Activated T-cell treated with anti-CD3 and anti-CD28 coated beads, Interleukin-2, amount 50 U/mL, for 24 hours (primary cell): Measurements from ENCODE around the gene TEKT2.
A peak's percentile ranks its signal among the peaks of the same experiment; 100 is the strongest.

Source experiments
- DNase-seq: peaks from one replicate; pipeline ENCODE4 v3.0.0-alpha.2; 2020
- H3K27ac Mint-ChIP-seq: 2 replicates; pipeline ENCODE4 v1.8.0; 2020; ENCODE audit warnings: mild to moderate bottlenecking, mixed read lengths
- H3K27me3 Mint-ChIP-seq: 2 replicates; pipeline ENCODE4 v1.8.0; 2020; ENCODE audit warnings: mixed read lengths
- H3K36me3 Mint-ChIP-seq: 2 replicates; pipeline ENCODE4 v1.8.0; 2020; ENCODE audit warnings: low read depth, mixed read lengths
- H3K4me1 Mint-ChIP-seq: 2 replicates; pipeline ENCODE4 v1.8.0; 2020; ENCODE audit warnings: low read depth, mixed read lengths
- H3K4me3 Mint-ChIP-seq: 2 replicates; pipeline ENCODE4 v1.8.0; 2020; ENCODE audit warnings: mild to moderate bottlenecking, moderate library complexity, mixed read lengths
- H3K9me3 Mint-ChIP-seq: 2 replicates; pipeline ENCODE4 v1.8.0; 2020; ENCODE audit warnings: mixed read lengths

The TEKT2 gene

DNA sequence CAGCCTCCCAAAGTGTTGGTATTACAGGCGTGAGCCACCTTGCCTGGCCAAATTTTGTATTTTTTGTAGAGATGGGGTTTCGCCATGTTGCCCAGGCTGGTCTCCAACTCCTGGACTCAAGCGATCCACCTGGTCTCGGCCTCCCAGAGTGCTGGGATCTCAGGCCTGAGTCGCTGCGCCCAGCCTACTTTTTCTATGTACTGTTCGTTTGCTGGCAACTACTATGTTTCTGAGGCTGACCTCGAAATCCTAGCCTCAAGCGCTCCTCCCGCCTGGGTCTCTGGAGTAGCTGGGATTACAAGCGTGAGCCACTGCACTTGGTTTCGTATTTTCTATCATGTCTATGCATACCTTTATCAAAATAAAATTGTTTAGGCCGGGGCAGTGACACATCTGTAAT is 675 bp upstream of the TEKT2 start:
- Mint-ChIP-seq H3K4me1 (peaks cover 3% of the 10 kb centered on the region), H3K9me3 (no peaks in the 10 kb centered on the region), H3K4me3 (no peak overlapping the region), H3K27ac (no peak overlapping the region), H3K27me3 (peaks cover 41% of the 10 kb centered on the region), H3K36me3 (no peaks in the 10 kb centered on the region)
- no peak for DNase-seq

DNA sequence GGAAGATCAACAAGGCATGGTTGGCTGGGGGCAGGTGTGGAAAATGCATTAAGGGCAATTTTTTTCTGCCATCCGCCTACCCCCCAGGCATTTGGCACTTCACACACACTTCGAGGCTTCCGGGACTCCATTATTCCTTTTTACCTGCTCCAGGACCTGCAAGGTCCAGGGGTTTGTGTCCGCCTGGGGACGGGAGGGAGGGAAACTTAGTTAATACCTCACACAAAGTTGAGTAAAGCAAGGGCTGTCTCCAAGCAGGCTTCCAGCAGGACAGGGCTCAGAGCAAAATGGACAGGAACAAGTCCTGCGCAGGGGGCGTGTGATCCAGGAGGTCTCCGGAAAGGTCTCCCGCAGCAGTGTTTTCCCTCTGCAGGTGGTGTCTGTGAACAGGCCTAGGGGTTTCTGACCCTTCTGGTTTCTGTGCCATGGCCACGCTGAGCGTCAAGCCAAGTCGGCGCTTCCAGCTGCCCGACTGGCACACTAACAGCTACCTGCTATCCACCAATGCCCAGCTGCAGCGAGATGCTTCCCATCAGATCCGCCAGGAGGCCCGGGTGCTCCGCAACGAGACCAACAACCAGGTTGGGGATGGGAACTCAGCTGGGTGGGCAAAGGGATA is 712 bp downstream of the TEKT2 start:
- Mint-ChIP-seq H3K27me3 (peaks cover 41% of the 10 kb centered on the region), H3K27ac (no peak overlapping the region), H3K4me3 (no peak overlapping the region), H3K36me3 (peaks cover 5% of the 10 kb centered on the region), H3K9me3 (no peaks in the 10 kb centered on the region), H3K4me1 (peaks cover 10% of the 10 kb centered on the region)
- no peak for DNase-seq

DNA sequence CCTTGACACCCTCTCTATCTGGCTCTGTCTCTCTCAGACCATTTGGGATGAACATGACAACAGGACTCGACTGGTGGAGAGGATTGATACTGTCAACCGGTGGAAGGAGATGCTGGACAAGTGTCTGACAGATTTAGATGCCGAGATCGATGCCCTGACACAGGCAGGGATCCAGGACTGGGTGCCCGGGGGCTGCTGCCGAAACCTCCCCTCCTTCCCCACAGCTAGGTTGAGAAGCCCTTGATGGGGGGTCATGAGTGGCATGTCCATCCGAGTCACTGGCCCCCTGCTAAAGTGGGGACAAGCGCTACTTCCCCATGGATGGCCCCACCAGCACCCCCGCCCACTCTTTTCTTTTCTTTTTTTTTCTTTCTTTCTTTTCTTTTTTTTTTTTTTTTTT is 1.2 kb downstream of the TEKT2 start:
- Mint-ChIP-seq H3K27ac (no peak overlapping the region), H3K4me3 (no peak overlapping the region), H3K36me3 (peaks cover 10% of the 10 kb centered on the region), H3K27me3 (peaks cover 41% of the 10 kb centered on the region), H3K4me1 (peaks cover 16% of the 10 kb centered on the region), H3K9me3 (no peaks in the 10 kb centered on the region)
- no peak for DNase-seq

DNA sequence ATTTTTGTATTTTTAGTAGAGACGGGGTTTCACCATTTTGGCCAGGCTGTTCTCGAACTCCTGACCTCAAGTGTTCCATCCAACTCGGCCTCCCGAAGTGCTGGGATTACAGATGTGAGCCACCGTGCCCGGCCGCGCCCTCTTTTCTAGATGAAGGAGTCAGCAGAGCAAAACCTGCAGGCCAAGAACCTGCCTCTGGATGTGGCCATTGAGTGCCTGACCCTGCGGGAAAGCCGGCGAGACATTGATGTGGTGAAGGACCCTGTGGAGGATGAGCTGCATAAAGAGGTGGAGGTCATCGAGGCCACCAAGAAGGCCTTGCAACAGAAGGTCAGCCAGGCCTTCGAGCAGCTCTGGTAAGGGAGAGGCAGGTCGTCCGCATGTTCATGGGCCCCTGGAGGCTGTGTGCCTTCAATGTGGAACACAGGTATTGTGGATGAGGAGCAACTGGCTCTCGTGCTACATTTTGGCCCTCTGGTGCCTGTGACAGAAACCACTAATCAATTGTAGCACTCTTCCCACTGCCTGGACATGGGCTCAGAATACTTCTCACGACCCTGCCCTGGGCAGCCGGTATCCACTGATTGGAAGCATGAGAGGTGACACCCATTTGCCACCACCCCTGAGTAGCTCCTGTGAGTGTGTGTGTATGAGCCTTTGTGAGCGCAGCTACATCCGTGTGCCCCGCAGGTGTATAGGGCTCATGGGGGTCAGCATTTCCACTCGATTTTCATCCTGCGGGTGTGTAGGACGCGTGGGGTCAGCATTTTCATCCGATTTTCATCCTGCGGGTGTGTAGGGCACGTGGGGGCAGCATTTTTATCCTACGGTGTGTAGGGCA is 2.0 kb downstream of the TEKT2 start:
- no peak for DNase-seq
- peaks cover 41% of the 10 kb centered on the region for H3K27me3 Mint-ChIP-seq
- no peak overlapping the region for H3K27ac Mint-ChIP-seq
- H3K9me3 Mint-ChIP-seq = no peaks in the 10 kb centered on the region
- no peak overlapping the region for H3K4me3 Mint-ChIP-seq
- peaks cover 12% of the 10 kb centered on the region for H3K36me3 Mint-ChIP-seq
- peaks cover 16% of the 10 kb centered on the region for H3K4me1 Mint-ChIP-seq

DNA sequence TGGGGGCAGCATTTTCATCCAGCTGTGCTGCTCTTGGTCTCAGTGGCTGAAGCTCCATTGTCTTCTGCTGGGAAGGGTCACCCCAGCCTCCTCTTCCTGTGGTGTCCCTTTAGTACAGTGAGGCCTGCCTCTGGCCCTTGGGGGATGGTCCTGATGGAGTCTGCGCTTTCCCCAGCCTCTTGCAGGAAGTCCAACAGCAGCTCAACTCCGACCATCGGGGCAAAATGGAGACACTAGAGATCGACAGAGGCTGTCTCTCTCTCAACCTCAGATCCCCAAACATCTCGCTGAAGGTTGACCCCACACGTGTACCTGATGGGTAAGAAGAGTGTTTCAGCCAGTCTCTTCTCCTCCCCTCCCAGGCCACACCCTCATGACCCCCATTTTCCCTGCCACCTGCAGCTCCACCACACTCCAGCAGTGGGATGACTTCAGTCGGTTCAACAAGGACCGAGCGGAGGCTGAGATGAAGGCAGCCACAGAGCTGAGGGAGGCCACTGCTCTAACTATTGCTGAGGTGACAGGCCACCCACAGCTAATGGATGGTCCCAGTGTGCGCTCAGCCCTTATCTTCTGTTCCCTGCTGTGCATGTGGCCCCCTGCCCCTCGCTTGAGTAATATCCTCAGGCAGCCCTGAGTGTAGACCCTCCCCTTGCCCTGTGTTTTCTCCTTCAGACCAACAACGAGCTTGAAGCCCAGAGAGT is 2.8 kb downstream of the TEKT2 start:
- H3K9me3 Mint-ChIP-seq = no peaks in the 10 kb centered on the region
- no peak for DNase-seq
- peaks cover 19% of the 10 kb centered on the region for H3K36me3 Mint-ChIP-seq
- no peak overlapping the region for H3K27ac Mint-ChIP-seq
- H3K27me3 Mint-ChIP-seq = peaks cover 38% of the 10 kb centered on the region
- no peak overlapping the region for H3K4me3 Mint-ChIP-seq
- H3K4me1 Mint-ChIP-seq = peaks cover 22% of the 10 kb centered on the region

DNA sequence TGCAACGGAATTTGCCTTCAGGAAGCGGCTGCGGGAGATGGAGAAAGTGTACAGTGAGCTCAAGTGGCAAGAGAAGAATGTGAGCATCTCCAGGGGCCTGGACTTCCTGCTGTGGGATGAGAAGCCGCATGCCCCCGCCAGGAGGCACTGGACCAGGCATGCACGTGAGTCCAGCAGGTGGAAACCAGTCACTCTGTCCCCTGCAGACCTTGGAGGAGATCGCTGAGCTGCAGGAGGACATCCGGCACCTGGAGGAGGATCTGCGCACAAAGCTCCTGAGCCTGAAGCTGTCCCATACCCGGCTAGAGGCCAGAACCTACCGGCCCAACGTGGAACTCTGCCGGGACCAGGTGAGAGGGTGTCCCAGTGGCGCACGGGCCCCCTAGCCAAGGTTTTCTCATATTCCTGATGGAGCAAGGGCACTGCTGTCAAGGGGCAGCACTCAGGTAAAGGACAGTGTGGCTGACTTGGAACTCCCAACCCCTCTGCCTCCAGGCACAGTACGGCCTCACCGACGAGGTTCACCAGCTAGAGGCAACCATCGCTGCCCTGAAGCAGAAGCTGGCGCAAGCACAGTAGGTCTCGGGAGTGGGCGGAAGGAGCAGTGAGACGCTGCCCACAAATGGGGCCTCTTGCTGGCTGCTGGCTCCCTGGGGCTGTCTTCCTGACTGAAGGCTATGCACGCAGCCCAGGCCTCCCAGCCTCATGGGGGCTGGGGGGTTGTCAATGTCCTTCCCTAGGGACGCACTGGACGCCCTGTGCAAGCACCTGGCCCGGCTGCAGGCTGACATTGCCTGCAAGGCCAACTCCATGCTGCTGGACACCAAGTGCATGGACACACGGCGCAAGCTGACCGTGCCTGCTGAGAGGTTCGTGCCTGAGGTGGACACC is 3.6 kb downstream of the TEKT2 start:
- H3K27me3 Mint-ChIP-seq = peaks cover 31% of the 10 kb centered on the region
- DNase-seq = no peak
- H3K27ac Mint-ChIP-seq = no peak overlapping the region
- H3K36me3 Mint-ChIP-seq = peaks cover 27% of the 10 kb centered on the region
- peaks cover 25% of the 10 kb centered on the region for H3K4me1 Mint-ChIP-seq
- H3K9me3 Mint-ChIP-seq = no peaks in the 10 kb centered on the region
- peak overlapping the region; percentile 91 for H3K4me3 Mint-ChIP-seq

DNA sequence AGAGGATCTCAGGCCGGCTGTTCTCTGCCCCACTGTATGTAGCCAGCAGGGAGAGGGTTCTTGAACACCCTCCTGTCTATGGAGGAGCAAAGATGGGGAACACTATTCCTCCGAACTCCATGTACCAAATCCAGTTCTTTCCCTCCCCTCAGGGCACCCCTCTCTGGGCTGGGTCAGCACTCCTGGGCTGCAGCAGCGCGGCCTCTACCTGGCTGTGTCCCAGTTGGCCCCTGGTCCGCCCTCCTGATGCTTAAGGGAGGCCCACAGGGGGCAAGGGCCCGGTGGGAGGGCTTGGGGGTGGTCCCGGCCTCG is 4.3 kb downstream of the TEKT2 start:
- DNase-seq = no peak
- H3K4me1 Mint-ChIP-seq = peaks cover 25% of the 10 kb centered on the region
- peaks cover 25% of the 10 kb centered on the region for H3K27me3 Mint-ChIP-seq
- peaks cover 35% of the 10 kb centered on the region for H3K36me3 Mint-ChIP-seq
- no peaks in the 10 kb centered on the region for H3K9me3 Mint-ChIP-seq
- peak overlapping the region; percentile 91 for H3K4me3 Mint-ChIP-seq
- peak overlapping the region; percentile 93 for H3K27ac Mint-ChIP-seq

DNA sequence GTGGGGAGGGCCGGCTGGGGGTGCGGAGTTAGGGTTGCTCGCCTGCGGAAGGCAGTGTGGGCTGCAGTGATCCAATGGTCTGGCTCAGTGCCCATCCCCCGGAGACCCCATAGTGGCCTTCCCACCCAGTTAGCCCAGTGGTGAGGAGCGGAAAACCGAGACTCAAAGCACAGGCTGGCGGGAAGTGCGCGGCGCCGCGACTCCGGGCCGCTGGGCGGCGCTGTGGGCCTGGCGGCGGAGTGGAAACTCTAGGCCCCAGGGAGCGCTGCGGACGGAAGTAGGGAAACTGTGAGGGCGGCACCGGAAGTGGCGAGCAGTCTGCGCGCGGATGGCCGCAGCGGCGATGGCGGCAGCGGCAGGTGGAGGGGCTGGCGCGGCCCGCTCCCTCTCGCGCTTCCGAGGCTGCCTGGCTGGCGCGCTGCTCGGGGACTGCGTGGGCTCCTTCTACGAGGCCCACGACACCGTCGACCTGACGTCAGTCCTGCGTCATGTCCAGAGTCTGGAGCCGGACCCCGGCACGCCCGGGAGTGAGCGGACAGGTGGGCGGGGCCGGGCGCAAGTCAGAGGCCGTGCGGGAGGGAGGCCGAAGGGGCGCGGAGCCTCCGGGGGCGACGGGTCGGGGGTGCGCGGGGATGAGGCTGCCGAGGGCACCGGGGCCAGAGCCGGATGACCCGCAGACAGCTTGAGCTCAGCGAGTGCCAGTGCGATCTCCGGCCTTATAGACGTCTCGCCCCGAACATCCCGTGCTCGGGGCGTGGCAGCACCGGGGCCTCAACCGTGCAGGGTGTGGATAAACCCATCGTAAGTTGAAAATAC is 4.9 kb downstream of the TEKT2 start, which contains the start of gene ADPRS:
ADPRS (plus strand) TSS at position 316 of the 816 bp plus-strand sequence; CDS start at position 329, 13 bp downstream.
- Mint-ChIP-seq H3K36me3 (peaks cover 41% of the 10 kb centered on the region), H3K27me3 (peaks cover 21% of the 10 kb centered on the region), H3K9me3 (no peaks in the 10 kb centered on the region), H3K4me1 (peaks cover 25% of the 10 kb centered on the region), H3K27ac (peak within 1 kb of the TSS; percentile 93), H3K4me3 (peak within 1 kb of the TSS; percentile 91)
- DNase-seq = peak; percentile 96

DNA sequence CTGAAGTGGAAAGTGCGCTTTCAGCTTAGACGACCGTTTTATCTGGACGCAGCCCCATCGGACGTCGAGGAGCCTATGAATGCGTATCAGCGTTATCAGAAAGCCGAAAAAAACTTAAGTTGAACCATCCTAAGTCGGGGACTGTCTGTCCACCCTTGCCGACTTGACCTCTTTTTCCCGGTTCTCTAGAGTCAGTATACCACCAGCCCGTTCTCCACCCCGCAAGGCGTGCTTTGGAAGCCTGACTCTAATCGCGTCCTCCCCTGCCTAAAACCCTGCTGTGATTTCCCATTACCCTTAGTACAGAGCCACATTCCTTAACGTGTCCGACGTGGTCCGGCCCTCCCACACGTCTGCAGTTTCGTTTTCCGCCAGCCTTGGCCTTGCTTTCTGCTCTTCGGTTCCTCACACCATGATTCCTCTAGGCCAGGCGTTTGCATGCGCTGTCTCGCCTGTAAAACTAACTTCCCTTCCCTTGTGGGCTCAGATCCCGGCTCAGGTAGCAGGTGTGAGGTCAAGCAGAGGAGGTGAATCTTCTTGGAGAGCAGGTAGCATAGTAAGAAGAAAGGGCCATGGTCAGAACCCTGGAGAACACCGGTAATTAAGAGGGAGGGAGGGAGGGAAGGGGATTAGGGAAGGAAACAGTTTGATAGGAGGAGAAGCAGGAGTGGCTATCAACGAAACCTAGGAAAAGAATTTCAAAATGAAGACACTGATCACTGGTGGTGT is 5.7 kb downstream of the TEKT2 start:
- Mint-ChIP-seq H3K4me1 (peaks cover 24% of the 10 kb centered on the region), H3K27ac (peak overlapping the region; percentile 93), H3K4me3 (peak overlapping the region; percentile 91), H3K9me3 (no peaks in the 10 kb centered on the region), H3K27me3 (peaks cover 18% of the 10 kb centered on the region), H3K36me3 (peaks cover 48% of the 10 kb centered on the region)
- no peak for DNase-seq

DNA sequence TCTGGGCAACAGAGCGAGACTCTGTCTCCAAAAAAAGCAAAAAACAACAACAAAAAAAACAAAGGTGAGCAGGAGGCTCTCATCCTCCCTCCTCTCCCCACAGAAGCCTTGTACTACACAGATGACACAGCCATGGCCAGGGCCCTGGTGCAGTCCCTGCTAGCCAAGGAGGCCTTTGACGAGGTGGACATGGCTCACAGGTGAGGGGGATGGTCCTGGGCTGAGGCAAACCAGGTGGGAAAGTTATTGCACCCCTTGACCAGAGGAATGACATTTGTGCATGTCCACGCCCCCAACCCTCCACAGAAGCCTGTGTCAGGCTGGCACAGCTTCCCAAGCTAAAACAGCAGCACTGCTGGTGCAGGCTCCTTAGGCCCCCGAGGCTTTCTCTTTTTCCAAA is 7.2 kb downstream of the TEKT2 start:
- H3K36me3 Mint-ChIP-seq = peaks cover 61% of the 10 kb centered on the region
- peaks cover 4% of the 10 kb centered on the region for H3K27me3 Mint-ChIP-seq
- peaks cover 24% of the 10 kb centered on the region for H3K4me1 Mint-ChIP-seq
- no peaks in the 10 kb centered on the region for H3K9me3 Mint-ChIP-seq
- peak overlapping the region; percentile 6 for H3K4me3 Mint-ChIP-seq
- peak overlapping the region; percentile 22 for H3K27ac Mint-ChIP-seq
- DNase-seq = no peak

DNA sequence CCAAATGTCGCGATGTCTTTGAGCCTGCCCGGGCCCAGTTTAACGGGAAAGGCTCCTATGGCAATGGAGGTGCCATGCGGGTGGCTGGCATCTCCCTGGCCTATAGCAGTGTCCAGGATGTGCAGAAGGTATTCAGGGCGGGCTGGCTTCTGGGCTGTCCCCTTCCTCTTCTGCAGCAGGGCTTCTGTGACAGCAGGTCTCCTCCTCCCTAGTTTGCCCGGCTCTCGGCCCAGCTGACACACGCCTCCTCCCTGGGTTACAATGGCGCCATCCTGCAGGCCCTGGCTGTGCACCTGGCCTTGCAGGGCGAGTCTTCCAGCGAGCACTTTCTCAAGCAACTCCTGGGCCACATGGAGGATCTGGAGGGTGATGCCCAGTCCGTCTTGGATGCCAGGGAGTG is 7.8 kb downstream of the TEKT2 start:
- no peak for DNase-seq
- H3K27ac Mint-ChIP-seq = peak overlapping the region; percentile 84
- no peaks in the 10 kb centered on the region for H3K27me3 Mint-ChIP-seq
- H3K36me3 Mint-ChIP-seq = peaks cover 67% of the 10 kb centered on the region
- peak overlapping the region; percentile 20 for H3K4me3 Mint-ChIP-seq
- no peaks in the 10 kb centered on the region for H3K9me3 Mint-ChIP-seq
- peaks cover 24% of the 10 kb centered on the region for H3K4me1 Mint-ChIP-seq

DNA sequence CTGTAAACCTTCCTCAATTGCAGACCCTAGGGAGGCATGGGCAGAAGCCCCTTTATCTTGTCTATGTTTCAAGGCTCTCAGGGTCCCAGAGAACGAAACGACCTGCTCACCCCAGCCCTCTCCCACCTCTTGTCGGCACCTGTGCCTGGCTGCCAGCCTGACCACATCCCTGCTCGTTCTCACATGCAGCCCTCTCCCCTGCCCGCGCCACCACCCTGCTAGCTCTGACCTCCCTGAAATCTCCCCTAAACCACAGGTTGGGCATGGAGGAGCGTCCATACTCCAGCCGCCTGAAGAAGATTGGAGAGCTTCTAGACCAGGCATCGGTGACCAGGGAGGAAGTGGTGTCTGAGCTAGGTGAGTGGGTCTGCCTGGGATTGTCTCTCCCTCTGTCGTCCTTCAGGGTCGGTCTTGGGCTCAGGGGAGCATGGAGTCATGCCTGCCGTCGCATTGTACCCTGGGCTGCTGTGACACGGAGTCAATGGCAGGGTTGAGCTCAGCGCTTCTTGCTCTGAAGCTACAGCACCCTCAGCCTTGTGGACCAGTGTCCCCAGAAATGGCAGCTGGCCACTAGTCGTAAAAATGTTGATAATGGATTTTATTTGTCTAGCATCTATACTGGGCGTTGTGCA is 8.4 kb downstream of the TEKT2 start:
- Mint-ChIP-seq H3K4me3 (no peak overlapping the region), H3K27ac (peak overlapping the region; percentile 33), H3K27me3 (no peaks in the 10 kb centered on the region), H3K4me1 (peaks cover 24% of the 10 kb centered on the region), H3K36me3 (peaks cover 70% of the 10 kb centered on the region), H3K9me3 (no peaks in the 10 kb centered on the region)
- no peak for DNase-seq

DNA sequence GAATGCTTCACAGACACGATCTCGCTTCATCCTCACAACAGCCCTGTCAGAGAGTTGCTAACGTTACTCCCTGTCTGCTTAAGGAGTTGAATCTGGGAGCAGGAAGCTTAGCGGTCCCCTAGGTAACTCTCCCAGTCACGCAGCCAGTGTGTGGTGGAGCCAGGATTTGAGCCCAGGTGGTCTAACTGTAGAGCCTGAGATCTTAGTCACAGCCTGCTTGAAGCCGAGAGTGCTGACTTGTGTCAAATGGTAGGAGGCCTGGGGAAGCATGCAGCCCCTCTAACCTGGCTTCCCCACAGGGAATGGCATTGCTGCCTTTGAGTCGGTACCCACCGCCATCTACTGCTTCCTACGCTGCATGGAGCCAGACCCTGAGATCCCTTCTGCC is 8.9 kb downstream of the TEKT2 start:
- peaks cover 70% of the 10 kb centered on the region for H3K36me3 Mint-ChIP-seq
- DNase-seq = no peak
- H3K4me3 Mint-ChIP-seq = no peak overlapping the region
- peaks cover 24% of the 10 kb centered on the region for H3K4me1 Mint-ChIP-seq
- H3K27ac Mint-ChIP-seq = peak overlapping the region; percentile 61
- no peaks in the 10 kb centered on the region for H3K27me3 Mint-ChIP-seq
- no peaks in the 10 kb centered on the region for H3K9me3 Mint-ChIP-seq
